ENCODE measurements around the gene TRPV6.

Gene TRPV6

DNA sequence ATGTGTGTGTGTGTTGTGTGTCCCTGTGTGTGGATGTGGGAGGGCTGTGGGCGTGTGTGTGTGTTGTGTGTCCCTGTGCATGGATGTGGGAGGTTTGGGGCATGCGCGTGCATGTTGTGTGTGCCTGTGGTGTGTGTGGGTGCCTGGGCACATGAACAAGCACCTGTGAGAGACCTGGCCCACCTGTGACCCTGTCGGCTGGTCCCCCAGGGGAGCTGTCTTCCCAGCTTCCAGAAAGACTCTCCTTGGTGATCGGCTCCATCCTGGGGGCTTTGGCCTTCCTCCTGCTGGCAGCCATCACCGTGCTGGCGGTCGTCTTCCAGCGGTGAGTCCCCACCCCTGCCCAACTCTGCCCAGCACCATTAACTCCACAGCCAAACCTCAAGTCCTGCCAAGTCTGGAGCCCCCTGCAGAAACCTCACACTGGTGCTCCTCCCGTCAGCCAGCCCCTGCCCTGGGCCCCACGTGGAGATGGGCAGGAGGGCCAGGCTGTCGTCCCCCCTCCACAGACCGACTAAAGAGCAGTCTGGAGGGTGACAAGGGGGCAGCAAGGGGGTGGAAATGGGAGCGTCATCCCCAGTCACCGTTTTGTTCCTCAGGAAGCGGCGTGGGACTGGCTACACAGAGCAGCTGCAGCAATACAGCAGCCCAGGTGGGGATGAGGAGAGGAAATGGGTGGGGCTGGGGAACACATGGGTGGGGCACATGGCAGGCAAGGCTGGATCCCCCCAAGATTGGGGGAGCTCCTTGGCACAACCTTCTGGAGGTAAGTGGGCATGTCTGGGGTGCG lies 18.0 kb downstream of the TRPV6 start:
- no peak for DNase-seq

DNA sequence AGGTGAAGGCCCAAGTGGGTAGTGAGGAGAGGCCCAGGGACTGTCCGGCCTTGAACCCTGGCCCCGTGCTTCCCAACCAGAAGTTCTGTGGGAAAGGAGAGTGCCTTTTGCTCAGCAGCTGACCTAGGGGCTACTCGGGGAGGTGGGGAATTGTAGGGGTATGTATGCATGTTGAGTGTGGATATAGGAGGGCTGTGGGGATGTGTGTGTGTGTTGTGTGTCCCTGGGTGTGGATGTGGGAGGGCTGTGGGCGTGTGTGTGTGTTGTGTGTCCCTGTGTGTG lies 18.5 kb downstream of the TRPV6 start:
- DNase-seq, result no peak

DNA sequence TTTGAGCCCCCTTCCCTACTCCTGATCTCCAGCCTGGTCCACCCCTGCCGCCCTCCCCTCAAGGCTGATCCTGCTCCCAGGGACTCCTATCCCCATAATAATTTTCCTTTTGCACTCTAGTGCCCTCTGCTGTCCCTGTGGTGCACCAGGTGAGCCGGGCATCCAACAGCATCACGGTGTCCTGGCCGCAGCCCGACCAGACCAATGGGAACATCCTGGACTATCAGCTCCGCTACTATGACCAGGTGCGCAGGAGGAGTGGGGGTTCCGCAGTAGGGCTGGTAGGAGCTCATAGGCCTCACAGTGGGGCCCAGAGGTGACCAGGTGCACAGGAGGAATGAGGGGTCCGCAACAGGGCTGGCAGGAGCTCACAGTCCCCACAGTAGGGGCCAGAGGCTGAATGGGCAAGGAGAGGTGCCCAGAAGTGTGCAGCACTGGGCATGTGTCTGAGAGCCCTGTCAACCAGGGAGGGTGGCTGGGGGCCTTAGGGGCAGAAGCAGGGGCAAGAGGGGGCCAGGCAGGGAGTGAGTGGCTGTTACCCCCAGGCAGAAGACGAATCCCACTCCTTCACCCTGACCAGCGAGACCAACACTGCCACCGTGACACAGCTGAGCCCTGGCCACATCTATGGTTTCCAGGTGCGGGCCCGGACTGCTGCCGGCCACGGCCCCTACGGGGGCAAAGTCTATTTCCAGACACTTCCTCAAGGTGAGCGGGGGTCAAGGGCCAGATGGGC lies 19.0 kb downstream of the TRPV6 start:
- no peak for DNase-seq

DNA sequence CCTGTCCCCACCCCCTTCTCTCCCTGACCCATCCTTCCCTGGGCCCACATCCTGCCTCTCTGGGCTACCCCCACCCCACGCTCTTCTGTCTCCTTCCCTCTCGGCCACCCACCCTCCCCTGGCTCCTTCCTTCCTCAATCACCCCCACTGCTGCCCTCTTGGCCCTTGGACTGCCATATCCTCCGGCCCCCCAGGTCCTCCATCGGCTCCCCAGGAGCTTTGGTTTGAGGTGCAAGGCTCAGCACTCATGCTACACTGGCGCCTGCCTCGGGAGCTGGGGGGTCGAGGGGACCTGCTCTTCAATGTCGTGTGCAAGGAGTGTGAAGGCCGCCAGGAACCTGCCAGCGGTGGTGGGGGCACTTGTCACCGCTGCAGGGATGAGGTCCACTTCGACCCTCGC lies 19.8 kb downstream of the TRPV6 start:
- no peak for DNase-seq

DNA sequence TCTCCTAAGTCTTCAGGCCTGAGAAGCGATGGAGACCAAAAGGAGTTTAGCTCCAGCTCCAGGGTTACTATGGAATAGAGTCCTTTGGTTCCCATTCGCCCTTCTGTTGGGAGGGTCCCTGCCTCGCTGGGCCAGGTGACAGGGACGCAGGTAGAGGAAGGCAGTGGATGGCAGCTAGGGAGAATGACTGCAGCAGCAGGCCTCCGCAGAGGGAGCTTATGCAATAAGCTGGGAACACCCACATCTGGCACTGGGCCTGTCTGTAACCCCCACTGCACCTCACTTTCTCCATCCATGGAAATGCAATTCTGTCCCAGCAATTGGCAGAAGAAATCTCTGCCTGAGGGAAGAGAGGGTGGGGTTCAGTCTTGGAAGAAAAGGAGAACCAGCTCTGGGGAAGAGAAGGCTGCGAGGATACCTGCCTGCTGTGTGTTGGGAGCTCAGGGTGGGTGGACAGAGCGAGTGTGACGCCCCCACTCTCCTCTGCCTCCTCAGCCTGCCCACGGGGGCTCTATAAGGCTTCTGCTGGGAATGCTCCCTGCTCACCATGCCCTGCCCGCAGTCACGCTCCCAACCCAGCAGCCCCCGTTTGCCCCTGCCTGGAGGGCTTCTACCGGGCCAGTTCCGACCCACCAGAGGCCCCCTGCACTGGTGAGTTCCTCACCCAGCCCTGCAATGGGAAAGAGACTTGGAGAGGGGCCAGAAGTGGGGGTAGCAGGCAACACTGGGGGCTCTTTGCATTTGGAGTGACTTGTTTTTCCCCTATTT lies 20.4 kb downstream of the TRPV6 start:
- DNase-seq, result no peak

DNA sequence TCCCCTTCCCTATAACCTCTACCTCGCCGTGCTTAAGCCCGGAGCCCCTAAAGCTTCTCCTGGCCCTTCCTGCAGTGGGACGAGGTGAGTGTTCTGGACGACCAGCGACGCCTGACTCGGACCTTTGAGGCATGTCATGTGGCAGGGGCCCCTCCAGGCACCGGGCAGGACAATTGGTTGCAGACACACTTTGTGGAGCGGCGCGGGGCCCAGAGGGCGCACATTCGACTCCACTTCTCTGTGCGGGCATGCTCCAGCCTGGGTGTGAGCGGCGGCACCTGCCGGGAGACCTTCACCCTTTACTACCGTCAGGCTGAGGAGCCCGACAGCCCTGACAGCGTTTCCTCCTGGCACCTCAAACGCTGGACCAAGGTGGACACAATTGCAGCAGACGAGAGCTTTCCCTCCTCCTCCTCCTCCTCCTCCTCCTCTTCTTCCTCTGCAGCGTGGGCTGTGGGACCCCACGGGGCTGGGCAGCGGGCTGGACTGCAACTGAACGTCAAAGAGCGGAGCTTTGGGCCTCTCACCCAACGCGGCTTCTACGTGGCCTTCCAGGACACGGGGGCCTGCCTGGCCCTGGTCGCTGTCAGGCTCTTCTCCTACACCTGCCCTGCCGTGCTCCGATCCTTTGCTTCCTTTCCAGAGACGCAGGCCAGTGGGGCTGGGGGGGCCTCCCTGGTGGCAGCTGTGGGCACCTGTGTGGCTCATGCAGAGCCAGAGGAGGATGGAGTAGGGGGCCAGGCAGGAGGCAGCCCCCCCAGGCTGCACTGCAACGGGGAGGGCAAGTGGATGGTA lies 21.5 kb downstream of the TRPV6 start:
- DNase-seq, result no peak

DNA sequence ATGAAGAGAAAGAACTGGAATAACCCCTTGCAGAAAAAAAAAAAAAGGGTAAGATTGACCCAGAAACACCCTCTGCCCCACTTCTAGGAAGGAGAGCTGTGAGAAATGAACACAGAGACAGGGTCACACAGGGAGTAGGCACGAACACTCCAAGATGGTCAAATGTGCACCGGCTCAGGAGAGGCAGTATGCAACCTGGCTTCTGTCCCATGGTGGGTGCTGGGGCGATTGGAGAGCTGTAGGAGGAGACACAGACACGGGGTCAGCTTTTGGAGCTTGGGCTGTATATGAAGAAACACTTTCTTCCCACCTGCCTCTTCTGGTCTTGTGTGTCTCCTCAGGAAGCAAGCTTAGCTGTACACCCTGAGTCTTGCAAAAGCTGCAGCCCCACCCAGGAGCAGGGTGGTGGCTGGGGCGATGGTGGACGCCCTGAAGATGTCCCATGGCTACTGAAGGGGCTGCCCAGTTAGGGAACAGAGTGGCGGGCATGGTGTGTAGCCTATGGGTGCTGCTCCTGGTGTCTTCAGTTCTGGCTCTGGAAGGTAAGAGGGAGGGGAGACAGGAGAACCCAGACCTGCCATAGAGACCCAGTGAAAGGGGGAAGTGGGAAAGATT lies 22.7 kb downstream of the TRPV6 start:
- no peak for DNase-seq

DNA sequence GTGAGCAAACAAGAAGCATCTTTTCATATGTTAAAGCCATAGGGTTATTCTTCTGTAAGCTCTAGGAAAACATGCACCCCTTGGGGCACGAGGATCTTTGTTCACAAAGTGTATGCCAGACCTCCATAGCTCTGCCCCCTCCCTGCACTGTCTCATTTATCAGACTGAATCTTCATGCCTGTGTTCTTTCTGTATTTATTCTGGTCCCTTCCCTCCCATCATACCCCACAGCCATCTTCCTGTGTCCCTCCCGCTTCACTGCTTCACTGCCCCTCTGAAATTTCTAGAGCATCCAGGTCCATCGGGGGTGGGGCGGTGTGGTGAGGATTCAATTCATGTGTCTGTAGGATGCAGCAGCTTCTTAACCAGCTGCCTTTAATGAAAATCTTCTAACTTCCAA lies 23.2 kb downstream of the TRPV6 start:
- no peak for DNase-seq

DNA sequence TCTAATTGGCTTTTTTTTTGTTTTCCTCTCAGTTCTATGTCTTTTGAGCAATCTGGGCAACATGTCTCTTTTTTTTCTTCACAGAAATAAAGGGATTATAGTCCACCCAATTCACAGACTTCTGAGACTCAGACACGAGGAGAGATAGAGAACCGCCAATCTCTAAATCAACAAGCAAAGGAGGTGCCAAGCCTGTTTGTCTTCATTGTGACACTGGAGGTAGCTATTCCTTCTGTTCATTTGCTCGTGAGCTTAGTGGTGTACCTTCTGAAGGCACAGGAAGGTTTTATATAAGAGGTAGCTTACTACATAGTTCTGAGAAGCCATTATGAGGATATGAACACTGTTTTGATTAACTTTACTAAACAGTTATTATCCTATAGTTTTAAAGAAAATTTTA lies 24.6 kb downstream of the TRPV6 start:
- no peak for DNase-seq

DNA sequence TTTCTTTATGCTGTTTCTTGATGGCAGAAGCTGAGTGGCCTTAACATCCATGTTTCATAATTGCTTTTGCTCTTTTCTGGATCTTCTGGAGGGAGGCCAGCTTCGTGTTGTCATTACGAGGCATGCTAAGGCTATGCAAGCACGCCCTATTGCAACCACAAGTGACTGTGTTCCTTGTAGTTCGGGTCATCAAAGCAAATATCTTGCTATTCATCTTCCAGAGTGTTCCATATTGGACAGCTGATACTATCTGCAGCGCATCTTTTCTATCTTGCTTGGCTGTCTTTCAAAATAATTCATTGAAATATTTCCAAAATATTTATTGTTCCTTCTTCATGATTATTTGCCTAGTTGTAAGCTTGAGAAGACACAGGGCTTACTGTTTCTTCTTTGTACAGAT lies 25.7 kb downstream of the TRPV6 start:
- no peak for DNase-seq

DNA sequence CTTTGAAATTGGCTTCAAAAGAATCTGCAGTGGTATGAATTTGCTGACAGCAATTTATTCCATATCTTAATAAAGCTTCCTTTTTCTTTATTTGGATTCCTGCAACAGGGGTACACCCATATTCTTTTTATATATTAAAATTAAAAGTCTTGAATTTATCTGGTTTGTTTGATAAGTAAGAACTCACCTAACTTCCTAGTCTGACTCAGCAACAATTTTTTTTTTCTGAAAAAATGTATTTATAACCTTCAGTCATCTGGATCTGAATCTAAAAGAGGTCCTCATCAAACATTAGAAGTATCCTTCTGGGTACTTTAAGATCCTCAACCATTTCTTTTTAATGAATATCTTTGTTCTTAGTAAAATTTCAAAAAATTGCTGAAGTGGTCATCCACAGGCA lies 26.1 kb downstream of the TRPV6 start:
- DNase-seq, result no peak

DNA sequence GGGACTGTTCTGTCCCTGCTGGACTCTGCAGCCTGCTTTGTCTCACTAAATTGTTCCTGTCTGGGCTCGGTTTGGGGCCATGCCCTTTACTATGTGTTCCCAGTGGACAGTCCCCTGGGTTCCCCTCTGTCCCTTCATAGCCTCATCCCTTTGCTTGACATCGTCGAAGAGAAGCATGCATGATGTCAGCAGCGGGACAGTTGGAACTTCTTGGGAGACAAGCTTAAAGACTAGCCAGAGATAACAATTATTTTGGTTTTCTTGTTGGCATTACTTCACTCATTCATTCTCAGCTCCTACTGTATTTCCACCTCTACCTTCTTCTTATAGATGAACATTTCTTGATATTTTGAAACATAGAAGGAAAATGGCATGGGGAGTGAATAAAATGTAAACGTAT lies 27.9 kb downstream of the TRPV6 start:
- DNase-seq, result no peak

DNA sequence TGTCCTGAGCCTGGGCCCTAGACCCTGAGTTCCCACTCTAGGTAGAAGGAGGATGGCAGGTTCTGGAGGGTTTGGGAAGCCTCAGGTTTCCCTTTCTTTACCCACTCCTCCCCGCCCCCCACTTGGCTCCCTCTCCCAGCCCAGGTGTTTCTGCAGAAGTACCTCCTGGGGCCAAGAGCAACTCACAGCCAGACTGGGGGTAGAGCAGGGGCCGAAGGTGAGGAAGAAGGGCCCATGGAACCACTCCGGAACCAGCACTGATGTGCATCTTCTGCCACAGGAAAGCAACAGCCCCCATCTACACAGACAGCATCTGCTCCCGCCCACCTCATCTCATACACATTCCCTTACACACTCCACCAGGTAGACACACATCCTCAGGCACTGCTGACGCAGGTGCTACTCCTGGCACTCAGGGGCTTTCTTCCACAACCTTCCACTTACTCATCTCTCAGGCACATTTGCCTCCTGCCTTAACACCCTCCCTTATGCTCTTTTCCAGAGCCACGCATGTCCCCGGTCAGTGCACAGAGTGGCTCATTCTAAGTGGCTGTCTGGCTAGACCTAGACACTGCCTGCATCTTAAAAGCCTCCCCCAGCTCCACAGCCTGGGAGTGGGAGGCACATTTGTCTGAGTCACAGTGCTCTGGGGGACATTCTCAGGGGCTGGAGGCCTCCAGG lies 28.8 kb downstream of the TRPV6 start:
- DNase-seq, result no peak

DNA sequence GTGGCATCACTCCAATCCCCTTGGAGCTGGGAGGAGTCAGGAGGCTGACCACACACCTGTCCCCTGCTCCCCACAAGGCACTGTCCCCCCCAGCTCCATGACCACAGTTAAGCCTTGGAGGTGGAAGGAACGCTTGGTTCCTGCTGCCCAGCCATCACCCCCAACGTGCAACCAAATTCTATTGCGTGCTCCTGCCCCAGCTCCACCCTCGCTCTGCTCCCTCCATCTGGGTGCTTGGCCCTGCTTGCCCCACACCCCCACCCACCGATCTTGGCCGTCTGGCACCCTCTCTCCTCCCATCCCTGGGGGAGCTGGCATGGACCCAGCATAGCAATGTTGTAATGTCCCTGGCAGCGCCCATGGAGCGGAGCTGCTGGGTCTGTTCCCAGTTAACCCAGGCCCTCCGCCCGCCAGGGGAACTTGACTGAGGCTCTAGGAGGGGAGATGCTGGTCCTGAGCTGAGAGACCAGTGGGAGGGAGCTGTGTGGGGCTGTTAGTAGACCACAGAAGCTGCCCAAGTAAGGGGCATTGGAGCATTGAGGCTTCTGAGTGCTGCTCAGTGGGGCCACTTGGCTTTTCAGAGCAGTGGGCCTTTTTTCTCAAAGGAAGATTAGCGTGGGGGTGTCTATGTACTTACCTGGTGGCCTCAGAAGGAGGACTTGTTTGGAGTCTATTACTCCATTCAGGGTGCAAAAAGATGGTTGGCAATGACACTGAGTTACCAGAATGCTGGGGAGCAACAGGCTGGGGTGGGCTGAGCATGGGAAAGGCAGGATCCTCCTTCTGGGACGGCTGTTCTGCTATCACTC lies 29.6 kb downstream of the TRPV6 start:
- no peak for DNase-seq

DNA sequence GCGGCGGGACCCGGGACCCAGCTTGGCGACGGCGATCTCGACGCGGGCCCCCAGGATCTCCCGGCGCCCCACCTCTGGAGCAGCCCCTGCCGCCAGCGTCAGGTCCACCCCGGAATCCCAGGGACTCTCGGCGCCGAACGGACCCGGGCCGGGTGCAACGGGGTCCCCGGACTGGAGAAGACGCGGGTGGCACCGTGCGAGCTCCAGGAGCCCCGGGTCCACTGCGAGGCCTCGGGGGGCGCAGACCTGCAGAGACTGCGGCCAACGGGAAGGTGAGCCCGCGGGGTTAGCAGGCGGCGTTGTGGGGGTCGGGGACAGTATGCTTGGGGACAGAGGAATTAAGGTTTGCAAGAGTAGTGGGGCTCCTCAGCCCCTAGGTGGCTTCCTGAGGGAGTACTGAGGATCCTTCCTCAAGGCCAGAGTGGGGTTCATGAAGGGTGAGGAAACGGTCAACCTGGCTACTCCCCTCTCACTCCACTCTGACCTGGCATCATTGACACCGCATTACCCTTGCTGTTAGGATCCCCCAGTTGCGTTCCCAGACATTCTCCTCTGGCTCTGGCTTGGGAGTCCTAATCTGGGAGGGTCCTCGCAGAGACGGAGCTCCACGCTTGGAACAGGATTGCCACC lies 30.3 kb downstream of the TRPV6 start:
- no peak for DNase-seq

DNA sequence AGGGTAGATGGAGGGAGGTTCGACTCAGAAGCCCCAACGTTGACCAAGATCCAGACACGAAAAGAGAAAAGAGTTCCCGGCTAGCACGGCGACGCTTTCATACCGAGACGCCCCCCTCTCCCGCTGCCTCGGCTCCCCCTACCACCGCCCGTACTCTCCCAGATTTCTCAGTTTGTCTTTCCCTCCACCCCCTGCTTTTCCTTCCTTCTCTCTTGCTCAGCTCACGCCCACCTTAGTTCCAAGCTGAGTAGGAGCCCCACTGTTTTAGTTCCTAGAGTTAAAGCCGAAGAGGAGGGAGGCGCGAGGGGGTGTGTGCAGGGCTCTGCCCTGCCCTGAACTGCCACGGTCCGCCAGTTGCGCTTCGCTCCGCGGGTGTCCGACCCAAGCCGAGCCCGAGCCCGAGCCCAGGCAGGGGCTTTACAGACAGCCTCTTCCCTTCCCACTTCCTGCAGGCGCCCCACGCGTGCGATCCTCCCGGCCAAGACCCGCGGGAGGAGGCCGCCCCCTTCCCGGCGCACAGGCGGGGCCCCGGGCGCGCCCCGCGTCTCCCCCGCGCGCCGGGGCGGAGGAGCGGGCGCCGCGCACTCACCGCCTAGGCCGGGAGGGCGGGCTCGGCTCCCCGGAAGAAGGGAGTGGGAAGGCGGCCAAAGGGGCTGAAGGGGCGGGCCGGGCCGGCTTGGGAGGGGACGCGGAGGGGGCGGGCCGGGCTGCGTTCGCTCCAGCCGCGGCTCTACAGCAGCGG lies 31.0 kb downstream of the TRPV6 start, which contains the start of gene EPHB6:
Gene EPHB6 (plus strand): TSS at position 705 of the 742 bp plus-strand sequence. CDS start 8,152 bp downstream, outside the sequence.
- peak; percentile 87 for DNase-seq

DNA sequence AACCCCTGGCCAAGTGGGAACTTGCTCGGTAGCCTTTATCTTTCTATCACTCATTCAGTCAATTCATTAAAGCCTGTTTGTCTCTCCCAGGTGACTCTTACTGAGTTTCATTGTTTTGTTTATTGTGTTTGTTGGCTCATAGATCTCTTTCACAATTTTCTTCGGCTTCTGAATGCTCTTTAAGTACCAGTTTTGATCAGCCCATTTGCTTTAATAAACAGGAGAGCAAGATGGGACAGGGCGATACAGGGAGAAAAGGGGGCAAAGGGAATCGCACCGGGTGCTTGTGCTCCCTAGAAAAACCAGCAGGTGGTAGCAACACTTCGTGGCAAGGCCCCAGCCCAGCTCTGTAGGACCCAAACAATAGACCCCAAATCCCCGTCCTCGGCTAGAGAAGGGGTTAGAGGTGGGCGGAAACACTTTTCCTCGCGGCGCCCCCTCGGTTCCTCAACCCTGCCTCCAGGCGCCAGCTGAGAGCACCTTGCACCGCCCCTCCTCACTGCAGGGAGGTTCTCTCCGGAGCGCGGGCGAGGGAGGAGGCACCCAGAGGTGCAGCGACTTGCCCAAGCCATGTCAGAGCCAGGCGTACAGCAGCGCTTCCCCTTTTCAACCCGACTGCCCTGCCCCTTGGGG lies 31.7 kb downstream of the TRPV6 start:
- peak; percentile 79 for DNase-seq

DNA sequence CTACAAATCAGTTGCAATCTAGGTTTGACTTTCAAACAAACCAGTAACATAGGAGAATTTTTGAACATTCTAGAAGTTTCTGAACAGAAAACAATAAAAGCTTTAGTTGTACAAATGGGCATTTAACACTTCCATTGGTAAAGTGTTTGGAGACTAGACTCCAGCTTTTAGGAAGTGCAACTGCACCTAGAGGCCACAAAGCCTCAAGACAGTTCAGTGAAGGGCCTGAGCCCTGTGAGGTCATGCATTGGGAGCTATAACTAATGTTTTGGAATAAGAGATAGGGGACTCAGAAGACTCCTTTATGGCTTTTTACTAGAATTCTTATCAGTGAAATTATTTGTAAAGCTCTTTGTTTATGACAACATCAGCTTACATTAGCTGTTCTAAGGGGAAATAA lies 33.6 kb downstream of the TRPV6 start:
- no peak for DNase-seq

DNA sequence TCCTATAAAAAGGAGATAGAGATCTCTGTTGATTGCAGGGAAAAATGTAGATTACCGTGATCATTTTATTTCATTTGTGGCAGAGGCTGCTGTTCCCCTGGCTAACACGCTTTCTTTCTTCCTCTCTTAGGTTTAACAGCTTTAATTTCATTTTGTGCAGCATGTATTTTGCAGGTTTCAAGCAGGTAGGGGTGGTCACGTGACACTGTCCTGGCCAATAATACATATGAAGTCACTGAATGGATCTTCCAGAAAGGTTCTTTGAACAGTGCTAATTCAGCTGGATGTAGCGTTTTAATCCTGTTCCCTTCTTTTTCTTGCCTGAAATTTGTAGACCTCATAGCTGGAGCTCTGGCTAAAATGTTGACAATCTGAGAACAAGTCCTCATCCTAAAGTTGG lies 34.3 kb downstream of the TRPV6 start:
- no peak for DNase-seq
